Mucosa of gallbladder (tissue), 1 donor: ENCODE data around the gene GPR25. TPM values are rescaled to one million over a fixed set of nuclear protein-coding genes. Genes with fewer than 3 reads are reported as not detected.
A peak's percentile ranks its signal among the peaks of the same experiment; 100 is the strongest.
"Not testable (repeated sequence)": the region's sequence is repeated elsewhere in the genome, so short reads cannot be mapped to it uniquely, and the experiment has no call there.

Experiments used
- DNase-seq: peaks from one replicate; pipeline ENCODE4 v3.0.0-alpha.2; 2020; ENCODE audit warnings: low spot score
- total RNA-seq: library from RNA; stranded (reverse); gene quantifications from one replicate; pipeline ENCODE4 v1.2.1, GENCODE V29; 2021
- donor health status: DM: no; HTN: no; CAD: no.

The GPR25 gene
- total RNA-seq, 1 donor from 2014 or later, result 0.66 TPM

- not testable (repeated sequence) for DNase-seq
Measured at GRCh38 chr1:200911936-200912335, 39.2 kb downstream of the GPR25 start.

GRCh38 chr1:200912737-200913407 lies 40.1 kb downstream of the GPR25 start:
- DNase-seq, result peak; percentile 65

- DNase-seq, result no peak
Measured at GRCh38 chr1:200916152-200916551, 43.4 kb downstream of the GPR25 start.

- no peak for DNase-seq
Measured at GRCh38 chr1:200916681-200917080, 43.9 kb downstream of the GPR25 start.

- no peak for DNase-seq
Measured at GRCh38 chr1:200917291-200917817, 44.6 kb downstream of the GPR25 start.

GRCh38 chr1:200918006-200918405 lies 45.2 kb downstream of the GPR25 start:
- no peak for DNase-seq

- no peak for DNase-seq
Measured at GRCh38 chr1:200919386-200919785, 46.6 kb downstream of the GPR25 start.

GRCh38 chr1:200921571-200922110 lies 48.9 kb downstream of the GPR25 start:
- DNase-seq, result no peak

- no peak for DNase-seq
Measured at GRCh38 chr1:200922406-200922805, 49.6 kb downstream of the GPR25 start.

- no peak for DNase-seq
Measured at GRCh38 chr1:200923601-200924000, 50.8 kb downstream of the GPR25 start.

Other genes starting within 250 kb of the GPR25 start
- 15.4 TPM for gene DDX59, start 203.1 kb upstream of the GPR25 start, total RNA-seq
- gene CAMSAP2, start 134.1 kb upstream of the GPR25 start, total RNA-seq, result 21.4 TPM
- 152 TPM for gene INAVA, start 21.9 kb downstream of the GPR25 start, total RNA-seq
- gene KIF21B, start 150.7 kb downstream of the GPR25 start, total RNA-seq, result 4.9 TPM
- not detected for gene CACNA1S, start 239.4 kb downstream of the GPR25 start, total RNA-seq